Measurements from ENCODE around the gene COL27A1. TPM values are rescaled to one million over a fixed set of nuclear protein-coding genes. Genes with fewer than 3 reads are reported as not detected.
"Not testable (repeated sequence)": the region's sequence is repeated elsewhere in the genome, so short reads cannot be mapped to it uniquely, and the experiment has no call there.

COL27A1 gene
- polyA plus RNA-seq, 4 donors: 27.1 to 57.4 (median 42.7) TPM

DNA sequence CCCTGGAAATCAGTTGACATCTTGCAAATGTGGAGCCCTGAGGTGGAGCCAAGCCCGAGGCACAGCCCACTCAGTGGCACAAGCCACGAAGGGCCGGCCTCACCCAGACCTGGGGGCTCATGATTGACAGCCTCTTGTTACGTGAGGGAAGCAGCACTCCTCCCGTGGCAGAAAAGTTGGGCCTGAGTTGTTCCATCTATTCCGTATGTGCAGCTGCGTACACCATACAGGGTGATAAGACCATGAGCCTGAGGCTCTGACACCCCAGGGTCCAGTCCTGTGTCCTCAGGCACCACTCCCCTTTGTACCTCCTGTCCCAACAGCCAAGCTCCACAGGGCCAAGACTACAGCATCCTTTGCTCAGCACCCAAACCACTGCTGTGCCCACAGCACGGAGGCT is 172.4 kb downstream of the COL27A1 start:
- no peak for DNase-seq (ENCODE audit: low read depth in 4 of 4, low spot score in 2 of 4)

DNA sequence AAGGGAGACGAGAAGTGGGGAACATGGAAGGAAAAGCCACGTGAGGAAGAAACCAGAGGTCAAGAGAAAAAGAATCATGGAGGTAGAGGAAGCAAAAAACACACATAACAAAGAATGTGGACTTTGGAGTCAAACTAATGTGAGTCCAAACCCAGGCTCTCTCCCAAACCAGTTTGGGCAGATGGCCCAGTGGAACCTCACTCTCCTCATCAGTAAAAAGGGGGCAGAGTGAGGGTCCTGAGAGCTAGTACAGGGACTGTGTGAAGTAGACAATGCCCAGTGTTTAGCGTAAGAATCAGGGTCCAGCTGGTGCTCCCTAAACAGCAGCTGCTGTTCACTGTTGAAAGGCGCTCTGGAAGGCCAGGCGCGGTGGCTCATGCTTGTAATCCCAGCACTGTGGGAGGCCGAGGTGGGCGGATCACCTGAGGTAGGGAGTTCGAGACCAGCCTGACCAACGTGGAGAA is 173.1 kb downstream of the COL27A1 start:
- not testable (repeated sequence) for DNase-seq (ENCODE audit: low read depth in 4 of 4, low spot score in 2 of 4)

DNA sequence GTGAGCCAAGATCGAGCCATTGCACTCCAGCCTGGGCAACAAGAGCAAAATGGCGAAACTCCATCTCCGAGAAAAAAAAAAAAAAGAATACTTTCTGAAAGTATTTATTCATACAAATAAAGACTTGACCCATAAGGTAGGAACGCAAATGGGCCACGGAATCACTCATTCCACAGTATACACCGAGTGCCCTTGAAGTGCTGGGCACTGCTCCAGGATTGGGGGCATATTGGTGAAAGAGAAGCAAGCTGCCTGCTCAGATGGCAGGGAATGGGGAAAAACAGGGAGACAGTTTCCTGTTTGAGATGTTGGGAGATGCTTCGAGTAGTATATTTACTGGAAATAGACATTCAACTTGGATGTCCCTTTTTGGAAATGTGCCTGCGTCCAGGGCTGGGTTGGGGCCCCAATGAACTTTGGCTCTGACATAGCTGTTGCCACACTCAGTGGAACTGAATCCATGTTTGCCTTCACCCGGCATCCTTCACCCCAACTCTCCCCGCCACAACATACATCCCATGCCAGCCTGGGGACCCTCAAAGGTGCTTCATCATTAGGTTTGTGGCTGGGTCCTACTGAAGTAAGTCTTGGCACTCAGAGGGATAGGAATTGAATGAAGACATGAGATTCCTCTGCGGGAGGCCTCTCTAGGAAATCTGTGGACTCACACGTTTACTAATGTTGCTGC is 173.7 kb downstream of the COL27A1 start:
- DNase-seq (ENCODE audit: low read depth in 4 of 4, low spot score in 2 of 4): not testable (repeated sequence)

DNA sequence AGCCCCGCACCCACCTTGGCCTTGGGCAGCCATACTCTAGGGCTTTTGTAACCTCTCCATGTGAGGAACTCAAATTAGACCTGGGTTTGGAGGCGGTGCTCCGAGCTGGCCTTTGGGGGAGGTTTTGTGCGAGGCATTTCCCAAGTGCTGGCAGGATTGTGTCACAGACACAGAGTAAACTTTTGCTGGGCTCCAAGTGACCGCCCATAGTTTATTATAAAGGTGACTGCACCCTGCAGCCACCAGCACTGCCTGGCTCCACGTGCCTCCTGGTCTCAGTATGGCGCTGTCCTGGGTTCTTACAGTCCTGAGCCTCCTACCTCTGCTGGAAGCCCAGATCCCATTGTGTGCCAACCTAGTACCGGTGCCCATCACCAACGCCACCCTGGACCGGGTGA is 174.3 kb downstream of the COL27A1 start, which contains the start of gene ORM2:
TSS of gene ORM2 (plus strand) at position 245 of the 398 bp plus-strand sequence. CDS start at position 281, 36 bp downstream.
- DNase-seq (ENCODE audit: low read depth in 4 of 4, low spot score in 2 of 4): not testable (repeated sequence)

DNA sequence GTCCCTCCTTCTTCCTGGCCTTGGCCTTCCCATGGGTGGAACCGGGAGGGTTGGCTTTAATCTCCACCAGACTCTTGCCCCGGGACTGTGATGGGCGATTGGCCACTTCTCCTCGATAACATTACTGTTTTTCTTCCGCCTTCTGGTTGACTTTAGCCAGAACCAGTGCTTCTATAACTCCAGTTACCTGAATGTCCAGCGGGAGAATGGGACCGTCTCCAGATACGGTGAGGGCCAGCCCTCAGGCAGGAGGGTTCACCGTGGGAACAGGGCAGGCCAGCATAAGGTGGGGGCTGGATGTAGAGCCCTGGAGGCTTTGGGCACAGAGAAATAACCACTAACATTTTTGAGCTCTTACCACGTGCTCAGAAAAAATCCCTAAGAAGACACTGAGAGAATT is 175.3 kb downstream of the COL27A1 start:
- no peak for DNase-seq (ENCODE audit: low read depth in 4 of 4, low spot score in 2 of 4)

DNA sequence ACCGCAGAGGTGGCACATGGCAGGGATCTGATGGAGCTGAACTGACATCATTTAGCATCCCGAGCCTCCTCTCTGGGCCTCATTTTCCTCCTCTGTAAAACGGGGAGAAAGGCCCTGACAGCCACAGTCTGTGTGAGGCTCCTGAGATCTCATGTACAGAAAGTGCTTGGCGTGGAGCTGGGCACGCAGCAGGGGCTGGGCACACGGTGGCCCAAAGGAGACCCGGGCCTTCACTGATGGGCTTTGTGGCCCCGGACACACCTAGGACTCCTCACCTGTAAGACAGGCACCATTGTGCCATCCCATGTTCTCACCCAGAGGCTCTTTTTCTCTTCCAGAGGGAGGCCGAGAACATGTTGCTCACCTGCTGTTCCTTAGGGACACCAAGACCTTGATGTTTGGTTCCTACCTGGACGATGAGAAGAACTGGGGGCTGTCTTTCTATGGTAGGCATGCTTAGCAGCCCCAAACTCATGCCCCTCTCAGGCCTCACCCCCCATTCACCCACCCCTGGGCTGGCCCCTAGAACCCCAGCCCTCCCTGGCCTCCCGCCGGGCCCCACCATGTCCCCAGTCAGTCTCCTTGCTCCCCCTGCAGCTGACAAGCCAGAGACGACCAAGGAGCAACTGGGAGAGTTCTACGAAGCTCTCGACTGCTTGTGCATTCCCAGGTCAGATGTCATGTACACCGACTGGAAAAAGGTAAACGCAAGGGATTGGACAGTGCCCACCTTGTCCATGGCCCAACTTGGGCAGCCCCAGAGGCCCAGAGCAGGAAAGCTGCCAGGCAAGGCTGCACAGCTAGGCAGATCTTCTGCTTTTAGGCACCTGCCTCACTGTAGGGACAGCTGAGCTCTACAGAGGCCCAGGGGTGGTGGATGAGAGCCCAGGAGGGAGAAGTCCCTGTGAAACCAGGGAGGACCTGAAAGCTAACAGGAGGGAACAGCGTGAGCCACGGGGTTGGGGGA is 176.2 kb downstream of the COL27A1 start:
- not testable (repeated sequence) for DNase-seq (ENCODE audit: low read depth in 4 of 4, low spot score in 2 of 4)

DNA sequence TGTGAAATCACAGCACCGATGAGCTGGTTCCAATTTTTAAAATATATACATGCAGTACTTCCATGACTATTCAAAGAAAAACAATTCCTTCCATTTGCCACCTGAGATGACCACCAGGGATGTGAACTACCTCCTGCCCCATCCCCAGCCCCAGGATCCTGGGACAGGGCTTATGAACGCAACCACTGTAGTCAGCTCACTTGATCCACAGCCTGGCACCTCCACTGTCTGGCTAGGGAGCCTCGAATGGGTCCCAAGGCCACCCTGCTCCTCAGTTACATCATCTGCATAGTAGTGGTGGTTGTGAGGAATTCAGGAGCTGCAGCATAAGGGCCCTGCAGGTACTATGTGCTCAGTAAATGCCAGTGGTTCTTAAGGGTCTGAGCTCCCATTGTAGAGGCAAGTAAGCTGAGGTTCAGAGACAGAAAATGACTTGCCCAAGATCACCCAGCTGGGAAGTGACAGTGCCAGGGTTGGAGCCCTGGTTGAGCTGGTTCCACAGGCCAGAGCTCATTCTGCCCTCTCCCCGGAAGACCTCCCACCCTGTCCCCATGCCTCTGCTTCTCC is 177.2 kb downstream of the COL27A1 start:
- DNase-seq (ENCODE audit: low read depth in 4 of 4, low spot score in 2 of 4): not testable (repeated sequence)

DNA sequence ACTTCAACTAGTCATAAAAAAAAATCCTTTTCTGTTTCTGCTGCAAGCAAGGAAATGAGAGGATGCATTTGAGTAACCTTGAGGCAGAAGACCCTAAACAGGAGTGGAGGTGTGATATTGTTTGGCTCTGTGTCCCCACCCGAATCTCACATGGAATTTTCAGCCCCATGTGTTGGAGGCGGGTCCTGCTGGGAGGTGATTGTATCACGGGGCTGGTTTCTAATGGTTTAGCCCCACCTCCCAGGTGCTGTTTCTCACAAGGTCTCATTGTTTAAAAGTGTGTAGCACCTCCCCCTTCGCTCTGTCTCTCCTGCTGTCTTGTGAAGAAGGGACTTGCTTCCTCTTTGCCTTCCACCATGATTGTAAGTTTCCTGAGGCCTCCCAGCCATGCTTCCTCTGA is 178.4 kb downstream of the COL27A1 start:
- not testable (repeated sequence) for DNase-seq (ENCODE audit: low read depth in 4 of 4, low spot score in 2 of 4)

DNA sequence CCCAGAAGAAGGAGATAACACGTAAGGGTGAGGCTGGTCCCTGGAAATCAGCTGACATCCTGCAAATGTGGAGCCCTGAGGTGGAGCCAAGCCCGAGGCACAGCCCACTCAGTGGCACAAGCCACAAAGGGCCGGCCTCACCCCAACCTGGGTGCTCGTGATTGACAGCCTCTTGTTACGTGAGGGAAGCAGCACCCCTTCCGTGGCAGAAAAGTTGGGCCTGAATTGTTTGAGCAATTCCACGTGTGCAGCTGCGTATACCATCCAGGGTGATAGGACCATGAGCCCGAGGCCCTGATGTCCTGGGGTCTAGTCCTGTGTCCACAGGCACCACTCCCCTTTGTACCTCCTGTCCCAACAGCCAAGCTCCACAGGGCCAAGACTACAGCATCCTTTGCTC is 179.2 kb downstream of the COL27A1 start:
- DNase-seq (ENCODE audit: low read depth in 4 of 4, low spot score in 2 of 4): no peak

DNA sequence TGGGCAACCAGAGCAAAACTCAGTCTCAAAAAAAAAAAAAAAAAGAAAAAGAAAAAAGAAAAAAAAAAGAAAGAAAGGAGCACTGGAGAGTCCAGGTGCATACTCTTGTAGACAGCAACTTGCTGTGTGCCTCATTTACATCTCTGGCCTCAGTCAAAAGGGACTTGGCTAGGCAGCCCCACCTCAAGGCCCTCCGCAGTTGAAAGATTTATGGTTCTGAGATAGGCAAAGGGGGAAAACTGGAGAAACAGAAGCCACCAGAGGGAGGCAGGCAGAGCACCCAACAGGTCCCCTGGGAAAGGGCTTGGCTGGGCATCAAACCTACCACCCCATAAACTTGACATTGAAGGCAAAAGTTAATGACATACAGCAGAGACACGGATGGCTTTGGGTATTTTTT is 180.4 kb downstream of the COL27A1 start:
- no peak for DNase-seq (ENCODE audit: low read depth in 4 of 4, low spot score in 2 of 4)

DNA sequence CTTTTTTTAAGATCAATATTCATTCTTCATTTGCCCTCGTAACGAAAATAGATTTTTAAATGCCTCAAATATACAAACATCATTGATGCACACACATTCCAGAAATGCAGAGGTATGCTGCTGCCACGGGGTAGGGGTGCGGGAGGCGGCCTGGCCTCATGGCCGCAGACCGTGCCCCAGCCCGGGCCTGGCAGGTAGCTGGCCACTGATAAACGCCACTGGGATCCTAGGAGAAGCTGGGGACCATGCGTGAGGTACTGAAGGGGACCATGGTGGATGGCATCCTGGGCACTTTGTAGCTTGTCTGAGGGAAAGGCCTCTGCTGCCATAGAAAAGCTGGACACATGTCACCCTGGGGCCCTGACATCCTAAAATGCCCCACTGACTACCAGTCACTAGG is 180.8 kb downstream of the COL27A1 start:
- no peak for DNase-seq (ENCODE audit: low read depth in 4 of 4, low spot score in 2 of 4)

DNA sequence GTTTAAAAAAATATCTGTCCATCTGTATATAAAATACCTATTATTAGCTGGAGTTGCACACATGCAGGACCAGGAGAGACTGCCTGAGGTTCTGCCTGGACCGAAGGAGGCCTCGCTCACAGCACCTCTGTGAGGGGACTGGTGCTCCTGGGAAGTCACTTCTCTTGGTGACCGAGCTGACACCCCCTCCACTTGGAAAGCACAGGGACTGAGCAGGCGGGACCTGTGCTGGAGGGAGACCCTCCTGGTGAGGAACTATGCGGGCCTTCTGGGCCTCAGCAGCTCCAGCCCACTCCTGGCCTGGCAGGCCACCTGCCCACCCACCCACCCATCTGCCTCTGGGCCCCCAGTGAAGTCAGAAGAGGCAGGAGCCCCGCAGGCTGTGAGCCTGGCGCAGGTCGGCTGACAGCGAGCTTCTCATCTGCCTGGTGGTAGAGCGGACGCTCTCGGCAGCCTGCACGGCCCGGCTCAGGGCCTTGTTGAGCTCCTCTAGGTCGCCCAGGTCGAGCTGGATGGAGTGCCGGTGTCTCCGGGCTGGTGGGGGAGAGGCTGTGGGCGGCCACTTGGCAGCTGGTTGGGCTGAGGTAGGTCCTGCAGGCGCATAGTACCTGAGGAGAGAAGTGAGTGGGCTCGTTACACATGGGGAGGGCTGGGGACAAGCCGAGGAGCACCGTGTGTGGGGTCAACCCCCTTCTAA is 181.5 kb downstream of the COL27A1 start:
- DNase-seq (ENCODE audit: low read depth in 4 of 4, low spot score in 2 of 4): no peak

DNA sequence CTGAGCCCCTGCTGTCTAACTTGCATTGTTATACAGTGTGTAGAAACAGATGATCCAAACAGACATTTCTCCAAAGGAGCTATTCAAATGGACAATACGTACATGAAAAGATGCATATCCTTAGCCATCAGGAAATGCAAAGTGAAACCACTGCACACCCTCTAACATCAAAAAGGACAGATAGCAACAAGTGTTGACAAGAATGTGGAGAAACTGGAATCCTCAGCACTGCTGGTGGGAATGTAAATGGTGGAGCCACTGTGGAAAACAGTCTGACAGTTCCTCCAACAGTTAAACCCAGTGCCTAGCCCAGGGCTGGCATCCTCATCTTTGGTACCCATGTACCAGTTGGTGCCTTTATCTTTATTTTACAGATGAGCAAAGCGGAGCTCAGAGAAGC is 182.8 kb downstream of the COL27A1 start:
- DNase-seq (ENCODE audit: low read depth in 4 of 4, low spot score in 2 of 4): no peak

DNA sequence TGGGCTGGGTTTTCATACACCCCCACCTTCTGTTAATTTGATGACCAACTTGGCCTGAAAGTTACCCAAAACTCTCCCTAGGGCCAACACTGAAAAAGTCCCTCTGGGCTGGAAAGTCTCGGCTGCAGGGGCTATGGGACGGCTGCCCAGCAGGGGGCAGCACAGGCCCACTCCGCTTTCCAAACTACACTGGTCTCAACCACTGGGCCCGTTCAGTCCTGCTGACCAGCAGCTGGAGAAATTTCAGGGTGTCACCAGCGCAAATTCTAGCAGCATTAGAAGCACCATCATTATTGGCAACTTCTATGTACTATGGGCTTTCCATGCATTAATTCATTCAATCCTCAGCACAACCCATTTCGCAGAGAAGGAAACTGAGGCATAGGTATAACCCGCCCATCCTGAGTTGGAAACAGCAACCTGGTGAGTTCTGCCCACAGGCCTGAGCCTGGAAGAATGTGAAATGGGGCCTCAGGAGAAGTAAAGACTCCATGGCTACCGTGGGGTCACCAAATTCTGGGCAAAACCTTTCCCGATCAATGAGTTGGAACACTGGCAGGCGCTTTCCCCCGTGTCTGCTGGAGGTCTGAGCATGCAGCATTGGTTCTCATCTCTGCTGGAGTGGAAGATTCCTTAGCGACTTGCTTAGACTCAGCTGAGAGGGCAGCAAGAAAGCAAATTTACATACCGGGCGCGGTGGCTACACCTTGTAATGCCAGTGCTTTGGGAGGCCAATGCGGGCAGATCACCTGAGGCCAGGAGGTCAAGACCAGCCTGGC is 184.0 kb downstream of the COL27A1 start:
- peak in 1 of 4 donors; percentile 10 for DNase-seq (ENCODE audit: low read depth in 4 of 4, low spot score in 2 of 4)

DNA sequence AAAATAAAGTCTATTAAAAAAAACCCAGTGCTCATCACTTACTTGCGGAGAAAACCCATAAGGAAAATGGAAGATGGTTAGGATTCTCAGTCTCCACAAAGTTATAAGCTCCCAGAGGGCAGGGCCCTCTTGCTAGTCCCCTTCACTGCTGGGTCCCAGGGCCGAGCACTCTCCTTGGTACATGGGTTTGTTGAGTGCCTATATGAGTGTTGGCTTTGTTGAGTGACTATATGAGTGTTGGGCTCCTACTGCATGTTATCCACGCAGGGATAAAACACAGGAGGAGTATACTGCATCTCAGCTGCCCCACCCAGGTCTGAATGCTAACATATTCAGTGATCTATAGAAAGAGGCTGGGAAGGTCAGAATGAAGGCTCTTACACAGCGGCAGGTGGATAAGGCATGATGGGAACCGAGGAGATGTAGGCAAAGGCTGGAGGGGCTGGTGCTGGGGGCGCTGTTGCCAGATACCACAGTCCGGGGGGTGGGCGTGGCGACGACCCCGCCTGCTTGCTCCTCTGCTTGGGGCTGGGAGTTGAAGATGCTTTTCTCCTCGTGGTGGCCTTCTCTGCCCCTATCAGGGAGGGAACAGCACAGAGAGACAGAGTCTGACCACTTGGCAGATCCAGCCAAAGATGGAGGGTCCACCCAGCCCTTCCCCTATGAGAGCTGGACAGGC is 186.0 kb downstream of the COL27A1 start:
- DNase-seq (ENCODE audit: low read depth in 4 of 4, low spot score in 2 of 4): no peak

DNA sequence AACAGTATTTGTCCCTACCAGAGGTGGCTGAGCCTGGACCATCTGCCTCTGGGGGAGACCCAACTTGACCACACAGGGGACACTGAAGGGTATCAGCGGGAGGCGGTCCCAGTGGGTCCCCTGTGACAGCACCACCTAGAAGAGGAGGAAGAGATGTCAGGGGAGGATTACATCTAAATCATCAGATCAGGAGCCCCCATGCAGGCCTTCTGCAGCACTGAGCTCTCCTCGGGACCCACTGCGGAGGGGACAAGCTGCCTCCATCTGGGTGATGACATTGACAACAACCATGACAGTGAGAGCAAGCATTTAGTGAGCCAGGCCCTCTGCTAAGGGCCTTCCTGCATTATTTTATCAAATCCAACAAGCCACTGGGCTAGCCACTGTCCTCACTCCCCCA is 186.7 kb downstream of the COL27A1 start:
- DNase-seq (ENCODE audit: low read depth in 4 of 4, low spot score in 2 of 4): no peak

DNA sequence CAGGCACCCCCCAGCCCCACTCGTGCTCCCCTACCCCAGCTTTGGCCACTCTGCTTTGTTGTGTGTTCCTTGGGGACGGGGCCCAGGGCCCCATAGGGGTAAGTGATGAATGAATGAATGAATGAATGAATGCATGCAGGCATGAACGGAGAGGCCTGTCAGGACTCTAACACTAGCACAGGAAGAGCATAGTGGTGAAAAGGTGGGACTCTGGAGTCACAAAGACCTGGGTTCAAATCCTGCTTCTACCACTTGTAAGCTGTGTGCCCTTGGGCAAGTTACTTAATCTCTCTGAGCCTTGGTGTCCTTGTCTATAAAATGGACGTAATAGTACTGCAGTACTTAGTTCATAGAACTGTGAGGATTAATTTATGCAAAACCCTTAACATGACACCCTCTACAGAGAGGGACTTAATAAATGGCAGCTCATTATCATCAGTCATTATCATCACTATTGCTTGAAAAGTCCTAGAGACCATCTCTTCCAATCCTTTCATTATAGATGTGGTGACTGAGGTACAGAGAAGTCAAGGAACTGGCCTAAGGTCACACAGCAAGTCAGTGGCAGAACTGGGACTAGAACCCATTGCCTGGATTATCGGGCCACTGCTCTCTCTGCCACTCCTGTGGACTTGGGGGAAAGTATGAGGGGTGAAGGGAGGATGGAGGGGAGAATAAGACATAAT is 187.6 kb downstream of the COL27A1 start:
- DNase-seq (ENCODE audit: low read depth in 4 of 4, low spot score in 2 of 4): no peak

DNA sequence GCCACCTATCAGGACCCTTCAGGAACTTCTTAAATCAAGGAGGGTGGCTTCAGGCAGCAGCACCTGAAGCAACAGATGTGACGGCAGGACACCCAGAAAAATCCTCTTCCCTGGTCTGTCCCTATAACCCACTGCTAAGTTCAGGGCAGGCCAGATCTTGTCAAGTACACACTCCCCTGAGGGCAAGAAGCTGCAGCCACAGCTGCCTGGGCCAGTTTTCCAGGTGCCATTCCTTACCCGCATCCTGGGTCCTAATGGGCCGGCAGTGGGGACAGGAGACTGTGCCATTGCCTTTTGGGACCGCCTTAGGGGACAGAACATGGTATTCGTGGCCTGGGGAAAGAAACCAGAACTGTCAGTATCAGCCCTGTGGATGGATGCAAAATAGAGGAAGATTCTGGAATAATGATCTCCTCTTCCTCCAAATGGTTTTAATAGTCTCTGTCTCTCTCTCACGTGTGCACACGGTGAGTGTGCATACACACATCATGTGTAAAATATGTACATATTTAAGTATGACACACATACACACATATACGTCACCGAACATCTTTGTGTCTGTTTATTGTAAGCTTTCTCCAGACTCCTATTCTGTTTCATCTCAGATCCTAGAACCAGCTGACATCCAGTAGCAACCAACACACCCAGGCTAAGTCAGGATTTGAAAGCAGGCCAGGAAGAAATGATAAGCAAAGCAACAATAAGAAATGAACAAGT is 188.3 kb downstream of the COL27A1 start:
- no peak for DNase-seq (ENCODE audit: low read depth in 4 of 4, low spot score in 2 of 4)
